SU-DHL-6 (cell line): ENCODE results near the gene CATSPER1.

Experiments used
- EZH2phosphoT487 ChIP-seq: fragments of 200-600 bp; sonication (generic), shearing (Covaris generic); conservative IDR thresholded peaks from 2 replicates; pipeline ENCODE4 v1.6.1; 2018; ENCODE audit warnings: mild to moderate bottlenecking, antibody characterized with exemption, low read length, moderate library complexity, mixed read lengths
- TF ChIP-seq, protein P1 (sequence below): fragments of 200-600 bp; sonication (generic); IDR thresholded peaks from one replicate; pipeline ENCODE4 v1.5.1; 2017; ENCODE audit warnings: antibody characterized with exemption, mild to moderate bottlenecking, low read length, moderate library complexity; ENCODE audit not compliant: insufficient read depth, poor library complexity, severe bottlenecking

DNA sequence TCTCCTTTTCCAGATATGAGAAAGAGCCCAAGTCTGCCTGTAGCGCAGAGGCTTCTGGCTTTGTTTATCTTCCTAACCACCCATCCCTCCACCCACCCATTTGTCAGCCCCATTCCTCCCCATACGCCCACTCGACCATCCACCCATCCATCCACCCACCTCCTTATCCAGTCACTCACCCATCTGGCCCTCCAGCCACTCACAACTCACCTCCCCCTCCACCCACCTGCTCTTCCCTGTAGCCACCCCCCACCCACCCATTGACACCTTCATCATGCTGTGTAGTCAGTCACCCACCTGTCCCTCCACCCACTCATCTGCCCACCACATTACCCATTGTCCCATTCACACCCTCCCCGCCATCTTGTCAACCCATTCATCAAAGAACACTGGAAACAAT lies 9.0 kb downstream of the CATSPER1 start:
- TF ChIP-seq, protein P1, sequence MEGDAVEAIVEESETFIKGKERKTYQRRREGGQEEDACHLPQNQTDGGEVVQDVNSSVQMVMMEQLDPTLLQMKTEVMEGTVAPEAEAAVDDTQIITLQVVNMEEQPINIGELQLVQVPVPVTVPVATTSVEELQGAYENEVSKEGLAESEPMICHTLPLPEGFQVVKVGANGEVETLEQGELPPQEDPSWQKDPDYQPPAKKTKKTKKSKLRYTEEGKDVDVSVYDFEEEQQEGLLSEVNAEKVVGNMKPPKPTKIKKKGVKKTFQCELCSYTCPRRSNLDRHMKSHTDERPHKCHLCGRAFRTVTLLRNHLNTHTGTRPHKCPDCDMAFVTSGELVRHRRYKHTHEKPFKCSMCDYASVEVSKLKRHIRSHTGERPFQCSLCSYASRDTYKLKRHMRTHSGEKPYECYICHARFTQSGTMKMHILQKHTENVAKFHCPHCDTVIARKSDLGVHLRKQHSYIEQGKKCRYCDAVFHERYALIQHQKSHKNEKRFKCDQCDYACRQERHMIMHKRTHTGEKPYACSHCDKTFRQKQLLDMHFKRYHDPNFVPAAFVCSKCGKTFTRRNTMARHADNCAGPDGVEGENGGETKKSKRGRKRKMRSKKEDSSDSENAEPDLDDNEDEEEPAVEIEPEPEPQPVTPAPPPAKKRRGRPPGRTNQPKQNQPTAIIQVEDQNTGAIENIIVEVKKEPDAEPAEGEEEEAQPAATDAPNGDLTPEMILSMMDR = no peak
- TF ChIP-seq EZH2phosphoT487 = no peak
